H9 (cell line): ENCODE results near the gene FNDC3A. TPM values are rescaled to one million over a fixed set of nuclear protein-coding genes. Genes with fewer than 3 reads are reported as not detected.

Experiments used
- DNase-seq: peaks from one replicate; pipeline ENCODE4 v3.0.0-alpha.2; 2017
- H2AFZ ChIP-seq: one replicate; pipeline ENCODE4 v1.6.1; 2013; ENCODE audit warnings: mild to moderate bottlenecking, low read length, control low read depth, moderate library complexity
- H2AK5ac ChIP-seq: 2 replicates; pipeline ENCODE4 v1.6.1; 2013; ENCODE audit warnings: low read length, control low read depth, mixed read lengths; ENCODE audit not compliant: insufficient read length
- H2BK120ac ChIP-seq: one replicate; pipeline ENCODE4 v1.6.1; 2013; ENCODE audit warnings: low read depth, mild to moderate bottlenecking, low read length, control low read depth, inconsistent platforms; ENCODE audit not compliant: poor library complexity, severe bottlenecking
- H2BK12ac ChIP-seq: 2 replicates; pipeline ENCODE4 v1.6.1; 2013; ENCODE audit warnings: low read length, control low read depth, mixed read lengths, low read depth; ENCODE audit not compliant: insufficient read length
- H2BK15ac ChIP-seq: 2 replicates; pipeline ENCODE4 v1.6.1; 2013; ENCODE audit warnings: low read depth, low read length, control low read depth
- H2BK20ac ChIP-seq: one replicate; pipeline ENCODE4 v1.6.1; 2013; ENCODE audit warnings: low read depth, mild to moderate bottlenecking, low read length, control low read depth, inconsistent platforms; ENCODE audit not compliant: poor library complexity, severe bottlenecking
- H2BK5ac ChIP-seq: 2 replicates; pipeline ENCODE4 v1.6.1; 2013; ENCODE audit warnings: low read length, control low read depth, mixed read lengths; ENCODE audit not compliant: insufficient read length
- H3K14ac ChIP-seq: 2 replicates; pipeline ENCODE4 v1.6.1; 2013; ENCODE audit warnings: low read length, control low read depth; ENCODE audit not compliant: insufficient read depth
- H3K18ac ChIP-seq: 2 replicates; pipeline ENCODE4 v1.6.1; 2013; ENCODE audit warnings: low read depth, mild to moderate bottlenecking, mixed read lengths, low read length, control low read depth; ENCODE audit not compliant: insufficient read length
- H3K23ac ChIP-seq: 2 replicates; pipeline ENCODE4 v1.6.1; 2013; ENCODE audit warnings: low read length, control low read depth, mixed read lengths, low read depth; ENCODE audit not compliant: insufficient read length
- H3K23me2 ChIP-seq: 2 replicates; pipeline ENCODE4 v1.6.1; 2013; ENCODE audit warnings: low read depth, mild to moderate bottlenecking, mixed read lengths, low read length, control low read depth; ENCODE audit not compliant: insufficient read length, poor library complexity, severe bottlenecking
- H3K27ac ChIP-seq: 2 replicates; pipeline ENCODE4 v1.5.1; 2013; ENCODE audit warnings: low read length, control low read depth, mixed read lengths, low read depth; ENCODE audit not compliant: insufficient read length
- H3K27me3 ChIP-seq: 2 replicates; pipeline ENCODE4 v1.6.1; 2013; ENCODE audit warnings: low read length, control low read depth, inconsistent platforms; ENCODE audit not compliant: insufficient read depth
- H3K4ac ChIP-seq: 2 replicates; pipeline ENCODE4 v1.6.1; 2013; ENCODE audit warnings: low read depth, mild to moderate bottlenecking, control low read depth, inconsistent platforms, low read length, moderate library complexity
- H3K4me1 ChIP-seq: 2 replicates; pipeline ENCODE4 v1.6.1; 2013; ENCODE audit warnings: low read length, control low read depth, inconsistent platforms; ENCODE audit not compliant: insufficient read depth
- H3K4me2 ChIP-seq: 2 replicates; pipeline ENCODE4 v1.6.1; 2013; ENCODE audit warnings: low read length, control low read depth, mixed read lengths; ENCODE audit not compliant: insufficient read length, insufficient read depth
- H3K56ac ChIP-seq: 2 replicates; pipeline ENCODE4 v1.6.1; 2013; ENCODE audit warnings: low read depth, mild to moderate bottlenecking, mixed read lengths, low read length, control low read depth; ENCODE audit not compliant: insufficient read length
- H3K79me1 ChIP-seq: 2 replicates; pipeline ENCODE4 v1.6.1; 2013; ENCODE audit warnings: low read depth, mild to moderate bottlenecking, moderate library complexity, low read length, control low read depth, inconsistent platforms; ENCODE audit not compliant: insufficient read depth, poor library complexity, severe bottlenecking
- H3K79me2 ChIP-seq: 2 replicates; pipeline ENCODE4 v1.6.1; 2013; ENCODE audit warnings: low read length, control low read depth, inconsistent platforms; ENCODE audit not compliant: insufficient read depth
- H3K9ac ChIP-seq: 2 replicates; pipeline ENCODE4 v1.6.1; 2013; ENCODE audit warnings: low read length, control low read depth, mixed read lengths; ENCODE audit not compliant: insufficient read length; ENCODE audit errors: extremely low read depth
- H3K9me3 ChIP-seq: one replicate; pipeline ENCODE4 v1.6.1; 2013; ENCODE audit warnings: low read depth, low read length, inconsistent platforms; ENCODE audit not compliant: control insufficient read depth
- H3T11ph ChIP-seq: one replicate; pipeline ENCODE4 v1.6.1; 2013; ENCODE audit warnings: mild to moderate bottlenecking, low read length, control low read depth, inconsistent platforms
- H4K20me1 ChIP-seq: one replicate; pipeline ENCODE4 v1.6.1; 2013; ENCODE audit not compliant: control insufficient read depth, insufficient read length, insufficient read depth
- H4K5ac ChIP-seq: 2 replicates; pipeline ENCODE4 v1.6.1; 2013; ENCODE audit warnings: low read depth, mild to moderate bottlenecking, mixed read lengths, low read length, control low read depth; ENCODE audit not compliant: insufficient read length
- H4K8ac ChIP-seq: replicated peaks from 2 replicates; pipeline ENCODE4 v1.6.1; 2013; ENCODE audit warnings: low read length, control low read depth, mixed read lengths, low read depth; ENCODE audit not compliant: insufficient read length
- H4K91ac ChIP-seq: 2 replicates; pipeline ENCODE4 v1.6.1; 2013; ENCODE audit warnings: low read depth, mild to moderate bottlenecking, moderate library complexity, mixed read lengths, low read length, control low read depth; ENCODE audit not compliant: insufficient read length
- H3K27ac Mint-ChIP-seq, 3 experiments: 2 replicates in 2 of 3; 3 replicates in 1 of 3; pipeline ENCODE4 v1.8.0; 2020 to 2021; ENCODE audit warnings: mixed read lengths in 3 of 3, mild to moderate bottlenecking in 1 of 3, moderate library complexity in 1 of 3
- H3K27me3 Mint-ChIP-seq: 2 replicates; pipeline ENCODE4 v1.8.0; 2021; ENCODE audit warnings: low read depth, mild to moderate bottlenecking, moderate library complexity, mixed read lengths
- H3K36me3 Mint-ChIP-seq, 3 experiments: 2 replicates in 2 of 3; 3 replicates in 1 of 3; pipeline ENCODE4 v1.8.0; 2020 to 2021; ENCODE audit warnings: low read depth in 3 of 3, mixed read lengths in 3 of 3; ENCODE audit not compliant: insufficient read depth in 1 of 3
- H3K4me1 Mint-ChIP-seq, 2 experiments: 2 replicates each; pipeline ENCODE4 v1.8.0; 2020; ENCODE audit warnings: mixed read lengths in 2 of 2
- H3K4me3 Mint-ChIP-seq, 2 experiments: 2 replicates in 1 of 2; 3 replicates in 1 of 2; pipeline ENCODE4 v1.8.0; 2020 to 2021; ENCODE audit warnings: mild to moderate bottlenecking in 2 of 2, mixed read lengths in 2 of 2, moderate library complexity in 1 of 2
- H3K9me3 Mint-ChIP-seq, 2 experiments: 2 replicates in 1 of 2; 3 replicates in 1 of 2; pipeline ENCODE4 v1.8.0; 2020; ENCODE audit warnings: mild to moderate bottlenecking in 2 of 2, mixed read lengths in 2 of 2, moderate library complexity in 1 of 2
- WGBS: extraction: QIAGEN DNeasy Blood & Tissue Kit; methylation state at CpG from one replicate; pipeline ENCODE4 v1.1.7; 2013; ENCODE audit warnings: missing lambda C conversion rate, low lambda C conversion rate, mixed read lengths; ENCODE audit not compliant: insufficient read length; ENCODE audit errors: extremely low coverage; 5-methylcytosine and 5-hydroxymethylcytosine counted together
- total RNA-seq: library from RNA; stranded (reverse); gene quantifications from 2 replicates; pipeline ENCODE4 v1.2.1, GENCODE V29; 2021
- TF ChIP-seq, protein P1 (sequence below): fragments of 200-600 bp; sonication (generic); conservative IDR thresholded peaks from 3 replicates; pipeline ENCODE4 v1.8.0; 2021; ENCODE audit warnings: antibody characterized with exemption, mild to moderate bottlenecking

FNDC3A gene
- total RNA-seq, 1 experiment from 2014 or later = 27.4 TPM

- Histone ChIP-seq H4K8ac (no peak overlapping the region), H3K4me1 (no peaks in the 10 kb centered on the region), H3K27ac (no peak overlapping the region), H2BK120ac (no peak overlapping the region), H3K9ac (no peak overlapping the region), H4K91ac (no peak overlapping the region), H2AK5ac (no peak overlapping the region), H2AFZ (no peak overlapping the region), H3K23me2 (no peaks in the 10 kb centered on the region), H4K20me1 (no peaks in the 10 kb centered on the region), H3K56ac (no peak overlapping the region), H3K4ac (no peak overlapping the region), H3K4me2 (no peak overlapping the region), H3K14ac (no peak overlapping the region), H3K79me2 (no peaks in the 10 kb centered on the region), H3K18ac (no peak overlapping the region), H2BK20ac (no peak overlapping the region), H2BK15ac (no peak overlapping the region), H2BK5ac (no peak overlapping the region), H2BK12ac (no peak overlapping the region), H3K27me3 (no peaks in the 10 kb centered on the region), H3K9me3 (no peaks in the 10 kb centered on the region), H3K79me1 (no peaks in the 10 kb centered on the region), H4K5ac (no peak overlapping the region), H3T11ph (no peak overlapping the region), H3K23ac (no peak overlapping the region)
- Mint-ChIP-seq H3K36me3 (peaks cover 0 to 5% (median 0%) of the 10 kb centered on the region in 3 experiments; a peak in 1 of 7 replicates), H3K27me3 (no peaks in the 10 kb centered on the region), H3K27ac (no peak overlapping the region), H3K4me1 (peaks cover 1 to 2% of the 10 kb centered on the region in 2 experiments; a peak in 3 of 4 replicates), H3K9me3 (peaks cover 0 to 3% of the 10 kb centered on the region in 2 experiments; a peak in 3 of 5 replicates), H3K4me3 (no peak overlapping the region)
- WGBS = no CpG with 5 or more reads among the region's 5 CpGs
- TF ChIP-seq, protein P1, sequence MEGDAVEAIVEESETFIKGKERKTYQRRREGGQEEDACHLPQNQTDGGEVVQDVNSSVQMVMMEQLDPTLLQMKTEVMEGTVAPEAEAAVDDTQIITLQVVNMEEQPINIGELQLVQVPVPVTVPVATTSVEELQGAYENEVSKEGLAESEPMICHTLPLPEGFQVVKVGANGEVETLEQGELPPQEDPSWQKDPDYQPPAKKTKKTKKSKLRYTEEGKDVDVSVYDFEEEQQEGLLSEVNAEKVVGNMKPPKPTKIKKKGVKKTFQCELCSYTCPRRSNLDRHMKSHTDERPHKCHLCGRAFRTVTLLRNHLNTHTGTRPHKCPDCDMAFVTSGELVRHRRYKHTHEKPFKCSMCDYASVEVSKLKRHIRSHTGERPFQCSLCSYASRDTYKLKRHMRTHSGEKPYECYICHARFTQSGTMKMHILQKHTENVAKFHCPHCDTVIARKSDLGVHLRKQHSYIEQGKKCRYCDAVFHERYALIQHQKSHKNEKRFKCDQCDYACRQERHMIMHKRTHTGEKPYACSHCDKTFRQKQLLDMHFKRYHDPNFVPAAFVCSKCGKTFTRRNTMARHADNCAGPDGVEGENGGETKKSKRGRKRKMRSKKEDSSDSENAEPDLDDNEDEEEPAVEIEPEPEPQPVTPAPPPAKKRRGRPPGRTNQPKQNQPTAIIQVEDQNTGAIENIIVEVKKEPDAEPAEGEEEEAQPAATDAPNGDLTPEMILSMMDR = no peak
- no peak for DNase-seq
Measured at GRCh38 chr13:48928757-48929430, 46.8 kb upstream of the FNDC3A start.
